ENCODE data around the gene ABCA1. TPM values are rescaled to one million over a fixed set of nuclear protein-coding genes. Genes with fewer than 3 reads are reported as not detected.

ABCA1 gene
- total and polyA plus RNA-seq, 2 of the 13 experiments (the other 11 are each of a cell fraction or from before 2014, with no cell fraction given) = 26.8 to 63.8 TPM

- TF ChIP-seq SRSF9 (IDR thresholded peaks at IDR 0.05; ENCODE audit: borderline replicate concordance, insufficient read depth, low read depth, low read length, poor library complexity, severe bottlenecking) (no peak), FOXP1 (IDR thresholded peaks at IDR 0.05) (no peak), FOXP1 (CRISPR knock-in tag; IDR thresholded peaks at IDR 0.05) (no peak), EHMT2 (IDR thresholded peaks at IDR 0.05; ENCODE audit: borderline replicate concordance, low read depth, low read length) (no peak), ZFAT (CRISPR knock-in tag; conservative IDR thresholded peaks at IDR 0.05) (no peak), EED (CRISPR knock-in tag; IDR thresholded peaks at IDR 0.05) (no peak), NFIB (CRISPR knock-in tag; IDR thresholded peaks at IDR 0.05; ENCODE audit: borderline replicate concordance) (no peak), ZNF333 (CRISPR knock-in tag; IDR thresholded peaks at IDR 0.05; ENCODE audit: borderline replicate concordance) (no peak), ZNF644 (CRISPR knock-in tag; IDR thresholded peaks at IDR 0.05; ENCODE audit: low read depth) (peak; percentile 35; the same call in 1 of the 2 replicates), ZFP37 (CRISPR knock-in tag; IDR thresholded peaks at IDR 0.05; ENCODE audit: borderline replicate concordance) (no peak), ELF4 (CRISPR knock-in tag; IDR thresholded peaks at IDR 0.05; ENCODE audit: borderline replicate concordance) (peak; percentile 51; the same call in 1 of the 2 replicates), SP4 (CRISPR knock-in tag; IDR thresholded peaks at IDR 0.05) (peak; percentile 96), ZNF121 (CRISPR knock-in tag; IDR thresholded peaks at IDR 0.05) (no peak), ZBED4 (CRISPR knock-in tag; IDR thresholded peaks at IDR 0.05; ENCODE audit: borderline replicate concordance) (no peak), ZNF761 (CRISPR knock-in tag; conservative IDR thresholded peaks at IDR 0.05) (no peak; the same call in 1 of the 2 replicates), ZNF891 (CRISPR knock-in tag; IDR thresholded peaks at IDR 0.05) (no peak), SRY (CRISPR knock-in tag; IDR thresholded peaks at IDR 0.05) (no peak), DMAP1 (CRISPR knock-in tag; IDR thresholded peaks at IDR 0.05) (0 out of 2 replicates have a peak, but pooled peaks have one; percentile 42), ZNF431 (CRISPR knock-in tag; IDR thresholded peaks at IDR 0.05; ENCODE audit: borderline replicate concordance, low read depth) (peak; percentile 53; the same call in 1 of the 2 replicates), SATB2 (CRISPR knock-in tag; IDR thresholded peaks at IDR 0.05) (no peak), ELF1 (CRISPR knock-in tag; IDR thresholded peaks at IDR 0.05) (peak; percentile 47), ZNF367 (CRISPR knock-in tag; IDR thresholded peaks at IDR 0.05; ENCODE audit: borderline replicate concordance) (no peak), HNRNPH1 (optimal IDR thresholded peaks at IDR 0.05; ENCODE audit: low read depth, low read length) (no peak), ZNF678 (CRISPR knock-in tag; IDR thresholded peaks at IDR 0.05) (no peak)
Observed at GRCh38 chr9:104968025-104968982, 40.3 kb upstream of the ABCA1 start (continued).
